ELR (cell line): ENCODE results near the gene MYF5.

Experiments
- DNase-seq: peaks from one replicate; pipeline ENCODE4 v3.0.0-alpha.2; 2015; ENCODE audit warnings: low read depth

The MYF5 gene

GRCh38 chr12:80766210-80766609 lies 49.5 kb downstream of the MYF5 start:
- DNase-seq: no peak

GRCh38 chr12:80766897-80767296 lies 50.2 kb downstream of the MYF5 start:
- no peak for DNase-seq
